Measurements from ENCODE around the gene ITGA11.

Gene ITGA11

GRCh38 chr15:68325726-68326125 is 106.2 kb downstream of the ITGA11 start:
- peak in 1 of 2 experiments; percentile 11 for DNase-seq

- DNase-seq = no peak
Measured at GRCh38 chr15:68322796-68323195, 109.2 kb downstream of the ITGA11 start.

- DNase-seq = no peak
Measured at GRCh38 chr15:68321229-68321628, 110.7 kb downstream of the ITGA11 start.

GRCh38 chr15:68319997-68320396 is 112.0 kb downstream of the ITGA11 start:
- DNase-seq = no peak

- no peak for DNase-seq
Measured at GRCh38 chr15:68318931-68319909, 112.7 kb downstream of the ITGA11 start.

GRCh38 chr15:68318008-68318835 is 113.7 kb downstream of the ITGA11 start:
- no peak for DNase-seq

- DNase-seq = no peak
Measured at GRCh38 chr15:68317281-68318007, 114.5 kb downstream of the ITGA11 start.

- peak in 1 of 2 experiments; percentile 46 for DNase-seq
Measured at GRCh38 chr15:68316061-68316804, 115.7 kb downstream of the ITGA11 start.

- peak in 1 of 2 experiments; percentile 11 for DNase-seq
Measured at GRCh38 chr15:68315495-68316031, 116.4 kb downstream of the ITGA11 start.

GRCh38 chr15:68315035-68315434 is 116.9 kb downstream of the ITGA11 start:
- no peak for DNase-seq

- DNase-seq = no peak
Measured at GRCh38 chr15:68314563-68314962, 117.4 kb downstream of the ITGA11 start.

- DNase-seq = no peak
Measured at GRCh38 chr15:68313501-68314410, 118.2 kb downstream of the ITGA11 start.

GRCh38 chr15:68312701-68313204 is 119.2 kb downstream of the ITGA11 start:
- DNase-seq = no peak

GRCh38 chr15:68311859-68312557 is 120.0 kb downstream of the ITGA11 start:
- no peak for DNase-seq

GRCh38 chr15:68311464-68311835 is 120.5 kb downstream of the ITGA11 start:
- no peak for DNase-seq

GRCh38 chr15:68310804-68311463 is 121.0 kb downstream of the ITGA11 start:
- no peak for DNase-seq

GRCh38 chr15:68310178-68310803 is 121.7 kb downstream of the ITGA11 start:
- peak in 1 of 2 experiments; percentile 22 for DNase-seq

- DNase-seq = no peak
Measured at GRCh38 chr15:68309024-68309423, 122.9 kb downstream of the ITGA11 start.
